K562 (cell line): Measurements from ENCODE around the gene CAMK2A.

Source experiments
- EP300 ChIP-seq: IDR thresholded peaks from 2 replicates; pipeline ENCODE4 v1.6.1; 2012; ENCODE audit warnings: low read length, improper control_type of control experiment
- GATAD2A ChIP-seq: fragments of 450-650 bp; IDR thresholded peaks from 2 replicates; pipeline ENCODE4 v1.6.1; 2017
- MAFF ChIP-seq: IDR thresholded peaks from 2 replicates; pipeline ENCODE4 v1.6.1; 2012; ENCODE audit warnings: low read length, improper control_type of control experiment
- ZBTB1 ChIP-seq: sonication (generic); formaldehyde crosslinking; IDR thresholded peaks from 2 replicates; pipeline ENCODE4 v1.8.1; 2023; ENCODE audit warnings: missing genetic modification reagents, low read depth, mild to moderate bottlenecking, borderline replicate concordance
- ZKSCAN1 ChIP-seq: fragments of 150-350 bp; IDR thresholded peaks from 2 replicates; pipeline ENCODE4 v1.6.1; 2016; ENCODE audit warnings: low read depth, low read length
- ZNF224 ChIP-seq: sonication (generic); formaldehyde crosslinking; IDR thresholded peaks from 2 replicates; pipeline ENCODE4 v1.8.0; 2022; ENCODE audit warnings: mild to moderate bottlenecking, missing genetic modification reagents
- ZNF23 ChIP-seq: fragments of 250-450 bp; sonication (Bioruptor Pico); IDR thresholded peaks from 2 replicates; pipeline ENCODE4 v1.4.0; 2020; ENCODE audit warnings: mild to moderate bottlenecking
- TF ChIP-seq, protein P1 (sequence below): sonication (generic); formaldehyde crosslinking; IDR thresholded peaks from 2 replicates; pipeline ENCODE4 v1.8.0; 2023; ENCODE audit warnings: mild to moderate bottlenecking, missing genetic modification reagents
- TF ChIP-seq, protein P2 (sequence below): IDR thresholded peaks from 3 replicates; pipeline ENCODE4 v1.6.1; 2011; ENCODE audit warnings: borderline replicate concordance, mild to moderate bottlenecking; ENCODE audit not compliant: insufficient read length, insufficient read depth
- TF ChIP-seq, protein P3 (sequence below): fragments of 450-650 bp; IDR thresholded peaks from 2 replicates; pipeline ENCODE4 v1.6.1; 2016; ENCODE audit warnings: mild to moderate bottlenecking
- TF ChIP-seq, protein P4 (sequence below): IDR thresholded peaks from 2 replicates; pipeline ENCODE4 v1.6.1; 2011; ENCODE audit warnings: borderline replicate concordance, low read depth, mild to moderate bottlenecking, moderate library complexity, low read length; ENCODE audit not compliant: insufficient read depth, poor library complexity, severe bottlenecking

DNA sequence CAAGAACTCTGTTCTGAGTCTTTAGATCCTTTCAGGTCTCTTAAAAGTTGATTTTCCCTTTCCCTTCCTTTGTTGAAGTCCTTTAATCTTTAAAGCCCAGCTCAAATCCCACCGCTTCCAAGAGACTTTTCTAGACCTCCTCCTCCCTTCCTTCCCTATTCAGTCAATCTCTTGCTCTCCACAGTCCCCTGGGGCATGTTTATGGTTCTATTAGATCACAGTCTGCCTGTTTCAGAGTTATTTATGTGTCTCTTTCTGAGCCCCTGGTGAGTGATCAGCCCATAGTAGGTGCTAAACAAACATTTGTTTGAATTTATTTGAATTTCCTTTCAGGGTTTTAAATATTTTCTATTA, 20.3 kb upstream of the CAMK2A start:
- TF ChIP-seq MAFF = no peak
- no peak for TF ChIP-seq ZNF224 (CRISPR knock-in tag)
- no peak for TF ChIP-seq EP300
- TF ChIP-seq, protein P1, sequence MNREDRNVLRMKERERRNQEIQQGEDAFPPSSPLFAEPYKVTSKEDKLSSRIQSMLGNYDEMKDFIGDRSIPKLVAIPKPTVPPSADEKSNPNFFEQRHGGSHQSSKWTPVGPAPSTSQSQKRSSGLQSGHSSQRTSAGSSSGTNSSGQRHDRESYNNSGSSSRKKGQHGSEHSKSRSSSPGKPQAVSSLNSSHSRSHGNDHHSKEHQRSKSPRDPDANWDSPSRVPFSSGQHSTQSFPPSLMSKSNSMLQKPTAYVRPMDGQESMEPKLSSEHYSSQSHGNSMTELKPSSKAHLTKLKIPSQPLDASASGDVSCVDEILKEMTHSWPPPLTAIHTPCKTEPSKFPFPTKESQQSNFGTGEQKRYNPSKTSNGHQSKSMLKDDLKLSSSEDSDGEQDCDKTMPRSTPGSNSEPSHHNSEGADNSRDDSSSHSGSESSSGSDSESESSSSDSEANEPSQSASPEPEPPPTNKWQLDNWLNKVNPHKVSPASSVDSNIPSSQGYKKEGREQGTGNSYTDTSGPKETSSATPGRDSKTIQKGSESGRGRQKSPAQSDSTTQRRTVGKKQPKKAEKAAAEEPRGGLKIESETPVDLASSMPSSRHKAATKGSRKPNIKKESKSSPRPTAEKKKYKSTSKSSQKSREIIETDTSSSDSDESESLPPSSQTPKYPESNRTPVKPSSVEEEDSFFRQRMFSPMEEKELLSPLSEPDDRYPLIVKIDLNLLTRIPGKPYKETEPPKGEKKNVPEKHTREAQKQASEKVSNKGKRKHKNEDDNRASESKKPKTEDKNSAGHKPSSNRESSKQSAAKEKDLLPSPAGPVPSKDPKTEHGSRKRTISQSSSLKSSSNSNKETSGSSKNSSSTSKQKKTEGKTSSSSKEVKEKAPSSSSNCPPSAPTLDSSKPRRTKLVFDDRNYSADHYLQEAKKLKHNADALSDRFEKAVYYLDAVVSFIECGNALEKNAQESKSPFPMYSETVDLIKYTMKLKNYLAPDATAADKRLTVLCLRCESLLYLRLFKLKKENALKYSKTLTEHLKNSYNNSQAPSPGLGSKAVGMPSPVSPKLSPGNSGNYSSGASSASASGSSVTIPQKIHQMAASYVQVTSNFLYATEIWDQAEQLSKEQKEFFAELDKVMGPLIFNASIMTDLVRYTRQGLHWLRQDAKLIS (CRISPR knock-in tag) = no peak
- no peak for TF ChIP-seq ZNF23 (CRISPR knock-in tag)
- TF ChIP-seq ZBTB1 (CRISPR knock-in tag) = no peak
- TF ChIP-seq ZKSCAN1 = no peak
- no peak for TF ChIP-seq GATAD2A
- TF ChIP-seq, protein P2, sequence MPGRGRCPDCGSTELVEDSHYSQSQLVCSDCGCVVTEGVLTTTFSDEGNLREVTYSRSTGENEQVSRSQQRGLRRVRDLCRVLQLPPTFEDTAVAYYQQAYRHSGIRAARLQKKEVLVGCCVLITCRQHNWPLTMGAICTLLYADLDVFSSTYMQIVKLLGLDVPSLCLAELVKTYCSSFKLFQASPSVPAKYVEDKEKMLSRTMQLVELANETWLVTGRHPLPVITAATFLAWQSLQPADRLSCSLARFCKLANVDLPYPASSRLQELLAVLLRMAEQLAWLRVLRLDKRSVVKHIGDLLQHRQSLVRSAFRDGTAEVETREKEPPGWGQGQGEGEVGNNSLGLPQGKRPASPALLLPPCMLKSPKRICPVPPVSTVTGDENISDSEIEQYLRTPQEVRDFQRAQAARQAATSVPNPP = no peak
- TF ChIP-seq, protein P3, sequence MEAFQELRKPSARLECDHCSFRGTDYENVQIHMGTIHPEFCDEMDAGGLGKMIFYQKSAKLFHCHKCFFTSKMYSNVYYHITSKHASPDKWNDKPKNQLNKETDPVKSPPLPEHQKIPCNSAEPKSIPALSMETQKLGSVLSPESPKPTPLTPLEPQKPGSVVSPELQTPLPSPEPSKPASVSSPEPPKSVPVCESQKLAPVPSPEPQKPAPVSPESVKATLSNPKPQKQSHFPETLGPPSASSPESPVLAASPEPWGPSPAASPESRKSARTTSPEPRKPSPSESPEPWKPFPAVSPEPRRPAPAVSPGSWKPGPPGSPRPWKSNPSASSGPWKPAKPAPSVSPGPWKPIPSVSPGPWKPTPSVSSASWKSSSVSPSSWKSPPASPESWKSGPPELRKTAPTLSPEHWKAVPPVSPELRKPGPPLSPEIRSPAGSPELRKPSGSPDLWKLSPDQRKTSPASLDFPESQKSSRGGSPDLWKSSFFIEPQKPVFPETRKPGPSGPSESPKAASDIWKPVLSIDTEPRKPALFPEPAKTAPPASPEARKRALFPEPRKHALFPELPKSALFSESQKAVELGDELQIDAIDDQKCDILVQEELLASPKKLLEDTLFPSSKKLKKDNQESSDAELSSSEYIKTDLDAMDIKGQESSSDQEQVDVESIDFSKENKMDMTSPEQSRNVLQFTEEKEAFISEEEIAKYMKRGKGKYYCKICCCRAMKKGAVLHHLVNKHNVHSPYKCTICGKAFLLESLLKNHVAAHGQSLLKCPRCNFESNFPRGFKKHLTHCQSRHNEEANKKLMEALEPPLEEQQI = no peak
- TF ChIP-seq, protein P4, sequence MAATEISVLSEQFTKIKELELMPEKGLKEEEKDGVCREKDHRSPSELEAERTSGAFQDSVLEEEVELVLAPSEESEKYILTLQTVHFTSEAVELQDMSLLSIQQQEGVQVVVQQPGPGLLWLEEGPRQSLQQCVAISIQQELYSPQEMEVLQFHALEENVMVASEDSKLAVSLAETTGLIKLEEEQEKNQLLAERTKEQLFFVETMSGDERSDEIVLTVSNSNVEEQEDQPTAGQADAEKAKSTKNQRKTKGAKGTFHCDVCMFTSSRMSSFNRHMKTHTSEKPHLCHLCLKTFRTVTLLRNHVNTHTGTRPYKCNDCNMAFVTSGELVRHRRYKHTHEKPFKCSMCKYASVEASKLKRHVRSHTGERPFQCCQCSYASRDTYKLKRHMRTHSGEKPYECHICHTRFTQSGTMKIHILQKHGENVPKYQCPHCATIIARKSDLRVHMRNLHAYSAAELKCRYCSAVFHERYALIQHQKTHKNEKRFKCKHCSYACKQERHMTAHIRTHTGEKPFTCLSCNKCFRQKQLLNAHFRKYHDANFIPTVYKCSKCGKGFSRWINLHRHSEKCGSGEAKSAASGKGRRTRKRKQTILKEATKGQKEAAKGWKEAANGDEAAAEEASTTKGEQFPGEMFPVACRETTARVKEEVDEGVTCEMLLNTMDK = no peak
